ENCODE data around the gene ARMC9. TPM values are rescaled to one million over a fixed set of nuclear protein-coding genes. Genes with fewer than 3 reads are reported as not detected.
A peak's percentile ranks its signal among the peaks of the same experiment; 100 is the strongest.

Gene ARMC9
- total RNA-seq, 1 experiment from 2014 or later, result 19.9 TPM

GRCh38 chr2:231388725-231389346 is 190.4 kb downstream of the ARMC9 start:
- H3K4me3 ChIP-seq, result 0 out of 2 replicates have a peak overlapping the region, but pooled peaks have one; percentile 7
- H3K27ac ChIP-seq, result peak overlapping the region; percentile 60

GRCh38 chr2:231390667-231391066 is 192.2 kb downstream of the ARMC9 start:
- Histone ChIP-seq H3K4me3 (no peak overlapping the region), H3K9me3 (replicated peaks) (no peaks in the 10 kb centered on the region), H3K36me3 (no peaks in the 10 kb centered on the region), H3K4me1 (peaks cover 9% of the 10 kb centered on the region), H3K27ac (no peak overlapping the region), H3K27me3 (no peaks in the 10 kb centered on the region)
- no peak for DNase-seq

More at GRCh38 chr2:231388725-231389346, 190.4 kb downstream of the ARMC9 start:
- H3K9me3 ChIP-seq (replicated peaks), result 0 out of 2 replicates have a peak, but pooled peaks cover 4% of the 10 kb centered on the region
- DNase-seq, result no peak
- no peaks in the 10 kb centered on the region for H3K27me3 ChIP-seq
- peaks cover 12% of the 10 kb centered on the region for H3K4me1 ChIP-seq
- H3K36me3 ChIP-seq, result no peaks in the 10 kb centered on the region

GRCh38 chr2:231391981-231392380 is 193.6 kb downstream of the ARMC9 start:
- DNase-seq, result no peak
- H3K4me3 ChIP-seq, result no peak overlapping the region
- H3K4me1 ChIP-seq, result peaks cover 9% of the 10 kb centered on the region
- no peak overlapping the region for H3K27ac ChIP-seq
- H3K9me3 ChIP-seq (replicated peaks), result no peaks in the 10 kb centered on the region
- no peaks in the 10 kb centered on the region for H3K36me3 ChIP-seq
- no peaks in the 10 kb centered on the region for H3K27me3 ChIP-seq

GRCh38 chr2:231392431-231393148 is 194.2 kb downstream of the ARMC9 start:
- Histone ChIP-seq H3K27me3 (no peaks in the 10 kb centered on the region), H3K4me3 (no peak overlapping the region), H3K4me1 (peaks cover 9% of the 10 kb centered on the region), H3K9me3 (replicated peaks) (no peaks in the 10 kb centered on the region), H3K27ac (no peak overlapping the region), H3K36me3 (no peaks in the 10 kb centered on the region)
- no peak for DNase-seq

GRCh38 chr2:231393149-231394131 is 195.0 kb downstream of the ARMC9 start:
- H3K4me1 ChIP-seq, result peaks cover 4% of the 10 kb centered on the region
- H3K36me3 ChIP-seq, result no peaks in the 10 kb centered on the region
- H3K27me3 ChIP-seq, result no peaks in the 10 kb centered on the region
- no peak overlapping the region for H3K4me3 ChIP-seq
- no peak overlapping the region for H3K27ac ChIP-seq
- H3K9me3 ChIP-seq (replicated peaks), result no peaks in the 10 kb centered on the region
- DNase-seq, result no peak

- H3K27me3 ChIP-seq, result no peaks in the 10 kb centered on the region
- DNase-seq, result no peak
- H3K4me1 ChIP-seq, result no peaks in the 10 kb centered on the region; the same call in 1 of the 2 replicates
- no peak overlapping the region for H3K27ac ChIP-seq
- H3K36me3 ChIP-seq, result no peaks in the 10 kb centered on the region
- H3K9me3 ChIP-seq (replicated peaks), result no peaks in the 10 kb centered on the region
- H3K4me3 ChIP-seq, result no peak overlapping the region
Measured at GRCh38 chr2:231394211-231395141, 196.0 kb downstream of the ARMC9 start.

- H3K4me3 ChIP-seq, result no peak within 1 kb of the TSS
- H3K27me3 ChIP-seq, result no peaks in the 10 kb centered on the region
- no peaks in the 10 kb centered on the region for H3K9me3 ChIP-seq (replicated peaks)
- no peak for DNase-seq
- no peak within 1 kb of the TSS for H3K27ac ChIP-seq
- no peaks in the 10 kb centered on the region for H3K36me3 ChIP-seq
- H3K4me1 ChIP-seq, result peaks cover 6% of the 10 kb centered on the region; the same call in 1 of the 2 replicates
Measured at GRCh38 chr2:231395188-231396057, 197.0 kb downstream of the ARMC9 start, which contains the start of gene B3GNT7. Gene B3GNT7, plus strand, starts transcription at chr2:231395710. Its CDS starts 94 bp downstream, at chr2:231395804.

GRCh38 chr2:231396058-231396821 is 197.8 kb downstream of the ARMC9 start:
- Histone ChIP-seq H3K27ac (no peak overlapping the region), H3K4me3 (no peak overlapping the region), H3K36me3 (no peaks in the 10 kb centered on the region), H3K27me3 (no peaks in the 10 kb centered on the region), H3K9me3 (replicated peaks) (no peaks in the 10 kb centered on the region), H3K4me1 (peaks cover 6% of the 10 kb centered on the region; the same call in 1 of the 2 replicates)
- no peak for DNase-seq

- H3K27me3 ChIP-seq, result no peaks in the 10 kb centered on the region
- peaks cover 6% of the 10 kb centered on the region; the same call in 1 of the 2 replicates for H3K4me1 ChIP-seq
Measured at GRCh38 chr2:231397011-231397927, 198.8 kb downstream of the ARMC9 start.

GRCh38 chr2:231397928-231398294 is 199.5 kb downstream of the ARMC9 start:
- no peak overlapping the region for H3K27ac ChIP-seq
- H3K9me3 ChIP-seq (replicated peaks), result no peaks in the 10 kb centered on the region
- no peaks in the 10 kb centered on the region for H3K36me3 ChIP-seq
- DNase-seq, result no peak
- H3K4me3 ChIP-seq, result no peak overlapping the region
- H3K27me3 ChIP-seq, result no peaks in the 10 kb centered on the region
- H3K4me1 ChIP-seq, result peaks cover 6% of the 10 kb centered on the region; the same call in 1 of the 2 replicates

More at GRCh38 chr2:231397011-231397927, 198.8 kb downstream of the ARMC9 start:
- DNase-seq, result no peak
- Histone ChIP-seq H3K9me3 (replicated peaks) (no peaks in the 10 kb centered on the region), H3K36me3 (no peaks in the 10 kb centered on the region), H3K27ac (no peak overlapping the region), H3K4me3 (no peak overlapping the region)

- H3K9me3 ChIP-seq (replicated peaks), result no peaks in the 10 kb centered on the region
- DNase-seq, result no peak
- peaks cover 6% of the 10 kb centered on the region; the same call in 1 of the 2 replicates for H3K4me1 ChIP-seq
- no peaks in the 10 kb centered on the region for H3K36me3 ChIP-seq
- H3K4me3 ChIP-seq, result no peak overlapping the region
- H3K27ac ChIP-seq, result no peak overlapping the region
- H3K27me3 ChIP-seq, result no peaks in the 10 kb centered on the region
Measured at GRCh38 chr2:231398585-231398984, 200.2 kb downstream of the ARMC9 start.

Measured in SJCRH30 (cell line).